OCI-LY3 (cell line): Measurements from ENCODE around the gene ARID1B.

Experiments used
- CTCF ChIP-seq: fragments of 200-600, 300-600 bp; sonication (generic); IDR thresholded peaks from 2 replicates; pipeline ENCODE4 v1.5.1; 2014; ENCODE audit warnings: antibody characterized with exemption, low read length, low read depth
- EZH2phosphoT487 ChIP-seq: fragments of 200-600 bp; shearing (Covaris generic); IDR thresholded peaks from 2 replicates; pipeline ENCODE4 v1.6.1; 2018; ENCODE audit warnings: antibody characterized with exemption, mixed run types, low read depth

- TF ChIP-seq CTCF (no peak), EZH2phosphoT487 (no peak)
Observed at GRCh38 chr6:157093536-157093935, 316.4 kb downstream of the ARID1B start.
